Measurements from ENCODE around the gene IFT20.

IFT20 gene

GRCh38 chr17:28379814-28380801 is 44.8 kb upstream of the IFT20 start:
- Histone ChIP-seq H3K36me3 (ENCODE audit: control insufficient read depth in 1 of 2, insufficient read depth in 2 of 2, low read length in 2 of 2) (no peaks in the 10 kb centered on the region), H4K91ac (ENCODE audit: low read depth, low read length) (no peak overlapping the region), H3K4ac (ENCODE audit: low read depth, low read length) (no peak overlapping the region), H3K4me3 (ENCODE audit: low read depth, low read length) (no peak overlapping the region), H2BK12ac (ENCODE audit: low read length) (no peak overlapping the region), H2BK5ac (ENCODE audit: low read depth, low read length, poor library complexity) (no peak overlapping the region), H4K12ac (ENCODE audit: low read depth, low read length) (no peak overlapping the region), H3K4me2 (ENCODE audit: low read length) (no peak overlapping the region), H4K8ac (ENCODE audit: low read depth, low read length) (no peak overlapping the region), H2AFZ (ENCODE audit: insufficient read depth, low read length, poor library complexity) (no peak overlapping the region), H3K79me2 (ENCODE audit: control insufficient read depth, insufficient read depth, low read length, poor library complexity) (no peaks in the 10 kb centered on the region), H3K23ac (ENCODE audit: low read length) (no peak overlapping the region), H2BK120ac (ENCODE audit: insufficient read depth, low read length, poor library complexity) (no peak overlapping the region), H3K9me3 (ENCODE audit: insufficient read depth, low read depth, low read length) (no peaks in the 10 kb centered on the region), H3K27me3 (ENCODE audit: insufficient read depth, low read length) (peaks cover 19% of the 10 kb centered on the region), H3K27ac (ENCODE audit: low read depth, low read length) (no peak overlapping the region), H2AK5ac (ENCODE audit: low read length) (no peak overlapping the region), H3K18ac (ENCODE audit: low read length) (no peak overlapping the region), H3K79me1 (ENCODE audit: low read length) (no peaks in the 10 kb centered on the region), H3K14ac (ENCODE audit: low read length) (no peak overlapping the region), H3K4me1 (ENCODE audit: control insufficient read depth in 1 of 2, insufficient read depth in 2 of 2, low read length in 2 of 2) (peaks cover 9 to 25% of the 10 kb centered on the region in 2 experiments), H3K9ac (ENCODE audit: low read length) (no peak overlapping the region)
- DNase-seq = peak; percentile 96 to 99
- WGBS (ENCODE audit: extremely low coverage, insufficient coverage, insufficient read length) = no CpG with 5 or more reads among the region's 10 CpGs

GRCh38 chr17:28372945-28373274 is 37.6 kb upstream of the IFT20 start:
- Histone ChIP-seq H2AFZ (ENCODE audit: insufficient read depth, low read length, poor library complexity) (no peak overlapping the region), H3K27me3 (ENCODE audit: insufficient read depth, low read length) (peaks cover 21% of the 10 kb centered on the region), H3K4me1 (ENCODE audit: control insufficient read depth in 1 of 2, insufficient read depth in 2 of 2, low read length in 2 of 2) (peaks cover 16 to 22% of the 10 kb centered on the region in 2 experiments), H4K12ac (ENCODE audit: low read depth, low read length) (no peak overlapping the region), H3K23ac (ENCODE audit: low read length) (no peak overlapping the region), H4K91ac (ENCODE audit: low read depth, low read length) (no peak overlapping the region), H3K14ac (ENCODE audit: low read length) (no peak overlapping the region), H3K79me2 (ENCODE audit: control insufficient read depth, insufficient read depth, low read length, poor library complexity) (no peaks in the 10 kb centered on the region), H3K4ac (ENCODE audit: low read depth, low read length) (no peak overlapping the region), H3K9me3 (ENCODE audit: insufficient read depth, low read depth, low read length) (no peaks in the 10 kb centered on the region), H2BK5ac (ENCODE audit: low read depth, low read length, poor library complexity) (no peak overlapping the region), H3K18ac (ENCODE audit: low read length) (no peak overlapping the region), H4K8ac (ENCODE audit: low read depth, low read length) (no peak overlapping the region), H3K79me1 (ENCODE audit: low read length) (no peaks in the 10 kb centered on the region), H2BK120ac (ENCODE audit: insufficient read depth, low read length, poor library complexity) (no peak overlapping the region), H2BK12ac (ENCODE audit: low read length) (no peak overlapping the region), H3K4me3 (ENCODE audit: low read depth, low read length) (no peak overlapping the region), H3K4me2 (ENCODE audit: low read length) (no peak overlapping the region), H3K36me3 (ENCODE audit: control insufficient read depth in 1 of 2, insufficient read depth in 2 of 2, low read length in 2 of 2) (no peaks in the 10 kb centered on the region), H2AK5ac (ENCODE audit: low read length) (no peak overlapping the region), H3K27ac (ENCODE audit: low read depth, low read length) (no peak overlapping the region), H3K9ac (ENCODE audit: low read length) (no peak overlapping the region)
- no peak for DNase-seq
- WGBS (ENCODE audit: extremely low coverage, insufficient coverage, insufficient read length) = no CpG with 5 or more reads among the region's 6 CpGs

GRCh38 chr17:28372203-28372944 is 37.1 kb upstream of the IFT20 start:
- Histone ChIP-seq H2AK5ac (ENCODE audit: low read length) (no peak overlapping the region), H4K8ac (ENCODE audit: low read depth, low read length) (no peak overlapping the region), H3K27me3 (ENCODE audit: insufficient read depth, low read length) (peaks cover 21% of the 10 kb centered on the region), H4K91ac (ENCODE audit: low read depth, low read length) (no peak overlapping the region), H2AFZ (ENCODE audit: insufficient read depth, low read length, poor library complexity) (no peak overlapping the region), H2BK12ac (ENCODE audit: low read length) (no peak overlapping the region), H3K9me3 (ENCODE audit: insufficient read depth, low read depth, low read length) (no peaks in the 10 kb centered on the region), H3K23ac (ENCODE audit: low read length) (no peak overlapping the region), H3K36me3 (ENCODE audit: control insufficient read depth in 1 of 2, insufficient read depth in 2 of 2, low read length in 2 of 2) (peaks cover 0 to 1% of the 10 kb centered on the region in 2 experiments), H3K9ac (ENCODE audit: low read length) (no peak overlapping the region), H3K18ac (ENCODE audit: low read length) (no peak overlapping the region), H3K4me1 (ENCODE audit: control insufficient read depth in 1 of 2, insufficient read depth in 2 of 2, low read length in 2 of 2) (peaks cover 16 to 22% of the 10 kb centered on the region in 2 experiments), H4K12ac (ENCODE audit: low read depth, low read length) (no peak overlapping the region), H3K14ac (ENCODE audit: low read length) (no peak overlapping the region), H3K27ac (ENCODE audit: low read depth, low read length) (no peak overlapping the region), H3K4me2 (ENCODE audit: low read length) (peak overlapping the region; percentile 63), H3K79me1 (ENCODE audit: low read length) (no peaks in the 10 kb centered on the region), H3K4me3 (ENCODE audit: low read depth, low read length) (peak overlapping the region; percentile 52), H3K4ac (ENCODE audit: low read depth, low read length) (no peak overlapping the region), H2BK120ac (ENCODE audit: insufficient read depth, low read length, poor library complexity) (no peak overlapping the region), H2BK5ac (ENCODE audit: low read depth, low read length, poor library complexity) (no peak overlapping the region), H3K79me2 (ENCODE audit: control insufficient read depth, insufficient read depth, low read length, poor library complexity) (no peaks in the 10 kb centered on the region)
- no CpG with 5 or more reads among the region's 53 CpGs for WGBS (ENCODE audit: extremely low coverage, insufficient coverage, insufficient read length)
- no peak for DNase-seq

- DNase-seq = no peak
- Histone ChIP-seq H2AFZ (ENCODE audit: insufficient read depth, low read length, poor library complexity) (no peak within 1 kb of the TSS), H3K36me3 (ENCODE audit: control insufficient read depth in 1 of 2, insufficient read depth in 2 of 2, low read length in 2 of 2) (peaks cover 0 to 2% of the 10 kb centered on the region in 2 experiments), H2BK12ac (ENCODE audit: low read length) (no peak within 1 kb of the TSS), H3K79me1 (ENCODE audit: low read length) (no peaks in the 10 kb centered on the region), H3K9me3 (ENCODE audit: insufficient read depth, low read depth, low read length) (no peaks in the 10 kb centered on the region), H3K4me3 (ENCODE audit: low read depth, low read length) (peak within 1 kb of the TSS; percentile 52), H3K14ac (ENCODE audit: low read length) (no peak within 1 kb of the TSS), H3K4me2 (ENCODE audit: low read length) (peak within 1 kb of the TSS; percentile 63), H3K27me3 (ENCODE audit: insufficient read depth, low read length) (peaks cover 21% of the 10 kb centered on the region), H3K18ac (ENCODE audit: low read length) (no peak within 1 kb of the TSS), H2BK5ac (ENCODE audit: low read depth, low read length, poor library complexity) (no peak within 1 kb of the TSS), H4K91ac (ENCODE audit: low read depth, low read length) (no peak within 1 kb of the TSS), H3K4me1 (ENCODE audit: control insufficient read depth in 1 of 2, insufficient read depth in 2 of 2, low read length in 2 of 2) (peaks cover 16 to 22% of the 10 kb centered on the region in 2 experiments), H4K12ac (ENCODE audit: low read depth, low read length) (no peak within 1 kb of the TSS), H2BK120ac (ENCODE audit: insufficient read depth, low read length, poor library complexity) (no peak within 1 kb of the TSS), H3K23ac (ENCODE audit: low read length) (no peak within 1 kb of the TSS), H3K27ac (ENCODE audit: low read depth, low read length) (no peak within 1 kb of the TSS), H3K79me2 (ENCODE audit: control insufficient read depth, insufficient read depth, low read length, poor library complexity) (no peaks in the 10 kb centered on the region), H2AK5ac (ENCODE audit: low read length) (no peak within 1 kb of the TSS), H3K9ac (ENCODE audit: low read length) (no peak within 1 kb of the TSS), H4K8ac (ENCODE audit: low read depth, low read length) (no peak within 1 kb of the TSS), H3K4ac (ENCODE audit: low read depth, low read length) (no peak within 1 kb of the TSS)
- WGBS (ENCODE audit: extremely low coverage, insufficient coverage, insufficient read length) = no CpG with 5 or more reads among the region's 80 CpGs
These were observed 36.3 kb upstream of the IFT20 start, which contains the start of gene SARM1 for GRCh38 chr17:28371245-28372202. Gene SARM1 (plus strand): TSS chr17:28371694. CDS start chr17:28372033, 339 bp downstream.
